Kidney capillary endothelial cell (primary cell): ENCODE results near the gene ISG15.
"Not testable (repeated sequence)": the region's sequence is repeated elsewhere in the genome, so short reads cannot be mapped to it uniquely, and the experiment has no call there.

Source experiments
- DNase-seq: peaks from one replicate; pipeline ENCODE4 v3.0.0-alpha.2; 2018; ENCODE audit warnings: low spot score

The ISG15 gene

GRCh38 chr1:975365-975764, 37.9 kb upstream of the ISG15 start:
- DNase-seq = no peak

- DNase-seq = peak; percentile 48
These were observed 37.2 kb upstream of the ISG15 start for GRCh38 chr1:975896-976683.

GRCh38 chr1:976791-977190, 36.5 kb upstream of the ISG15 start:
- DNase-seq = not testable (repeated sequence)

- DNase-seq = no peak
These were observed 35.0 kb upstream of the ISG15 start for GRCh38 chr1:978069-978834.

- DNase-seq = no peak
These were observed 34.2 kb upstream of the ISG15 start for GRCh38 chr1:978835-979743.

GRCh38 chr1:979744-980072, 33.6 kb upstream of the ISG15 start:
- DNase-seq = no peak

GRCh38 chr1:980137-980571, 33.1 kb upstream of the ISG15 start:
- no peak for DNase-seq

GRCh38 chr1:980602-981395, 32.5 kb upstream of the ISG15 start:
- DNase-seq = no peak

- no peak for DNase-seq
These were observed 31.8 kb upstream of the ISG15 start for GRCh38 chr1:981491-981954.

GRCh38 chr1:981955-982558, 31.2 kb upstream of the ISG15 start, which contains the start of gene PERM1:
Gene PERM1, minus strand, starts transcription at chr1:982093. Its CDS starts 1,064 bp downstream, at chr1:981029.
- no peak for DNase-seq

- DNase-seq = no peak
These were observed 30.4 kb upstream of the ISG15 start for GRCh38 chr1:982765-983436.

- no peak for DNase-seq
These were observed 29.4 kb upstream of the ISG15 start for GRCh38 chr1:983798-984475.

- DNase-seq = no peak
These were observed 28.9 kb upstream of the ISG15 start for GRCh38 chr1:984476-984814.

- no peak for DNase-seq
These were observed 28.2 kb upstream of the ISG15 start for GRCh38 chr1:985126-985525.

- DNase-seq = not testable (repeated sequence)
These were observed 25.2 kb upstream of the ISG15 start for GRCh38 chr1:988061-988460.

- not testable (repeated sequence) for DNase-seq
These were observed 22.0 kb upstream of the ISG15 start for GRCh38 chr1:991275-991674.

GRCh38 chr1:991895-992294, 21.4 kb upstream of the ISG15 start:
- no peak for DNase-seq

GRCh38 chr1:992362-992761, 20.9 kb upstream of the ISG15 start:
- DNase-seq = no peak

- DNase-seq = no peak
These were observed 19.8 kb upstream of the ISG15 start for GRCh38 chr1:993379-993995.
